GM08714 (cell line): Measurements from ENCODE around the gene CCDC33.

Source experiments
- H3K4me3 ChIP-seq: fragments of 200-500 bp; sonication (Bioruptor generic); 2 replicates; pipeline ENCODE4 v1.5.1; 2014; ENCODE audit warnings: mild to moderate bottlenecking, low read length, inconsistent platforms
- ZNF274 ChIP-seq: IDR thresholded peaks from 2 replicates; pipeline ENCODE4 v1.6.1; 2012; ENCODE audit warnings: mild to moderate bottlenecking, low read depth, low read length

Gene CCDC33

GRCh38 chr15:74283368-74283767 is 47.2 kb downstream of the CCDC33 start:
- H3K4me3 ChIP-seq, result no peak overlapping the region
- no peak for TF ChIP-seq ZNF274

GRCh38 chr15:74289671-74290070 is 53.5 kb downstream of the CCDC33 start:
- no peak overlapping the region for H3K4me3 ChIP-seq
- TF ChIP-seq ZNF274, result no peak

GRCh38 chr15:74290645-74291044 is 54.5 kb downstream of the CCDC33 start:
- no peak overlapping the region for H3K4me3 ChIP-seq
- no peak for TF ChIP-seq ZNF274

- no peak for TF ChIP-seq ZNF274
- no peak overlapping the region for H3K4me3 ChIP-seq
Measured at GRCh38 chr15:74291101-74292071, 55.3 kb downstream of the CCDC33 start.

GRCh38 chr15:74293021-74293810 is 57.1 kb downstream of the CCDC33 start:
- no peak overlapping the region for H3K4me3 ChIP-seq
- no peak for TF ChIP-seq ZNF274

GRCh38 chr15:74294010-74294409 is 57.9 kb downstream of the CCDC33 start:
- H3K4me3 ChIP-seq, result no peak overlapping the region
- no peak for TF ChIP-seq ZNF274

GRCh38 chr15:74295800-74296199 is 59.7 kb downstream of the CCDC33 start:
- no peak for TF ChIP-seq ZNF274
- H3K4me3 ChIP-seq, result no peak overlapping the region

- no peak for TF ChIP-seq ZNF274
- H3K4me3 ChIP-seq, result no peak overlapping the region
Measured at GRCh38 chr15:74297887-74298286, 61.8 kb downstream of the CCDC33 start.

GRCh38 chr15:74300057-74300795 is 64.1 kb downstream of the CCDC33 start:
- TF ChIP-seq ZNF274, result no peak
- no peak overlapping the region for H3K4me3 ChIP-seq

GRCh38 chr15:74301583-74302361 is 65.6 kb downstream of the CCDC33 start:
- no peak for TF ChIP-seq ZNF274

GRCh38 chr15:74302821-74303359 is 66.8 kb downstream of the CCDC33 start:
- no peak for TF ChIP-seq ZNF274
- no peak overlapping the region for H3K4me3 ChIP-seq

More at GRCh38 chr15:74301583-74302361, 65.6 kb downstream of the CCDC33 start:
- no peak overlapping the region for H3K4me3 ChIP-seq

GRCh38 chr15:74303741-74304309 is 67.7 kb downstream of the CCDC33 start:
- TF ChIP-seq ZNF274, result no peak

GRCh38 chr15:74304431-74304830 is 68.3 kb downstream of the CCDC33 start:
- no peak overlapping the region for H3K4me3 ChIP-seq
- no peak for TF ChIP-seq ZNF274

More at GRCh38 chr15:74303741-74304309, 67.7 kb downstream of the CCDC33 start:
- H3K4me3 ChIP-seq, result no peak overlapping the region
